HG02973 (cell line): ENCODE data around the gene GNB2.
"Not testable (repeated sequence)": the region's sequence is repeated elsewhere in the genome, so short reads cannot be mapped to it uniquely, and the experiment has no call there.

Experiments
- ATAC-seq: cut with Tn5 transposase; IDR thresholded peaks from one replicate; pipeline ENCODE4 v1.9.1; 2021; ENCODE audit warnings: moderate library complexity; ENCODE audit not compliant: unreplicated experiment

GNB2 gene

GRCh38 chr7:100662194-100662776, 11.3 kb upstream of the GNB2 start:
- not testable (repeated sequence) for ATAC-seq

GRCh38 chr7:100665168-100665726, 8.3 kb upstream of the GNB2 start:
- ATAC-seq: no peak

- no peak for ATAC-seq
Observed at GRCh38 chr7:100667331-100668068, 6.0 kb upstream of the GNB2 start.

- no peak for ATAC-seq
Observed at GRCh38 chr7:100668069-100668449, 5.5 kb upstream of the GNB2 start.

- ATAC-seq: not testable (repeated sequence)
Observed at GRCh38 chr7:100669106-100669505, 4.4 kb upstream of the GNB2 start.

GRCh38 chr7:100670074-100670473, 3.5 kb upstream of the GNB2 start:
- no peak for ATAC-seq

GRCh38 chr7:100671353-100672327, 1.9 kb upstream of the GNB2 start:
- ATAC-seq: no peak

GRCh38 chr7:100673942-100674410, 436 bp downstream of the GNB2 start:
- no peak for ATAC-seq

- ATAC-seq: no peak
Observed at GRCh38 chr7:100674411-100675104, 1.0 kb downstream of the GNB2 start.

- no peak for ATAC-seq
Observed at GRCh38 chr7:100675105-100675451, 1.5 kb downstream of the GNB2 start.

GRCh38 chr7:100675581-100676350, 2.2 kb downstream of the GNB2 start:
- no peak for ATAC-seq

- ATAC-seq: no peak
Observed at GRCh38 chr7:100676501-100677306, 3.2 kb downstream of the GNB2 start.

- no peak for ATAC-seq
Observed at GRCh38 chr7:100677308-100678267, 4.0 kb downstream of the GNB2 start.

GRCh38 chr7:100678291-100678984, 4.9 kb downstream of the GNB2 start:
- ATAC-seq: no peak

- no peak for ATAC-seq
Observed at GRCh38 chr7:100679129-100679926, 5.8 kb downstream of the GNB2 start.

GRCh38 chr7:100679927-100680575, 6.5 kb downstream of the GNB2 start:
- ATAC-seq: no peak
